Erythroblast (primary cell): Measurements from ENCODE around the gene RFFL.

Experiments used
- GATA1 ChIP-seq: IDR thresholded peaks from 2 replicates; pipeline ENCODE4 v1.6.1; 2011; ENCODE audit warnings: low read depth, mild to moderate bottlenecking, control low read depth, low read length, moderate library complexity
- POLR2A ChIP-seq: IDR thresholded peaks from 2 replicates; pipeline ENCODE4 v1.6.1; 2011; ENCODE audit warnings: mild to moderate bottlenecking, low read length

GRCh38 chr17:35103271-35103670, 39.8 kb upstream of the RFFL start:
- TF ChIP-seq POLR2A, result no peak
- TF ChIP-seq GATA1, result no peak
